ENCODE data around the gene LEF1. TPM values are rescaled to one million over a fixed set of nuclear protein-coding genes. Genes with fewer than 3 reads are reported as not detected.

Gene LEF1
- total RNA-seq, 1 experiment from 2014 or later = 22.3 TPM

- CTCF ChIA-PET = interaction anchor here (1.0 kb wide), 1 partner anchor 220 kb away, joined by 3 read pairs; no protein-coding TSS in a partner anchor
- intact Hi-C loops (cut with micrococcal nuclease; ENCODE audit: unreplicated experiment) = no loop called here
- DNase-seq = no peak
- no peak overlapping the region for H3K4me3 ChIP-seq (ENCODE audit: low read depth, low read length)
- Mint-ChIP-seq H3K36me3 (ENCODE audit: insufficient read depth, unreplicated experiment) (no peaks in the 10 kb centered on the region), H3K9me3 (ENCODE audit: unreplicated experiment) (no peaks in the 10 kb centered on the region), H3K27ac (ENCODE audit: unreplicated experiment) (no peak overlapping the region), H3K4me3 (ENCODE audit: unreplicated experiment) (no peak overlapping the region), H3K4me1 (ENCODE audit: low read depth, unreplicated experiment) (no peaks in the 10 kb centered on the region), H3K27me3 (ENCODE audit: insufficient read depth, unreplicated experiment) (peaks cover 3% of the 10 kb centered on the region)
- no TSS peak for BruUV-seq (replicated peaks)
- H3K4me1 ChIP-seq = no peaks in the 10 kb centered on the region
- TF ChIP-seq CTCF (IDR thresholded peaks at IDR 0.05; ENCODE audit: insufficient read depth in 1 of 2, low read depth in 1 of 2, low read length in 1 of 2, severe bottlenecking in 1 of 2, unreplicated experiment in 1 of 2) = no peak
- H3K27me3 ChIP-seq (replicated peaks; ENCODE audit: control insufficient read depth, insufficient read depth, low read length) = no peaks in the 10 kb centered on the region
- H3K36me3 ChIP-seq (ENCODE audit: control insufficient read depth, insufficient read depth, low read length) = no peaks in the 10 kb centered on the region
- H3K9me3 ChIP-seq = no peaks in the 10 kb centered on the region
- POLR2A ChIA-PET = no interaction called here
Observed at GRCh38 chr4:108080747-108081146, 88.0 kb downstream of the LEF1 start.

GRCh38 chr4:108078024-108078733, 90.6 kb downstream of the LEF1 start:
- TF ChIP-seq CTCF (IDR thresholded peaks at IDR 0.05; ENCODE audit: insufficient read depth in 1 of 2, low read depth in 1 of 2, low read length in 1 of 2, severe bottlenecking in 1 of 2, unreplicated experiment in 1 of 2) = no peak
- no peaks in the 10 kb centered on the region for H3K4me1 Mint-ChIP-seq (ENCODE audit: low read depth, unreplicated experiment)
- H3K36me3 Mint-ChIP-seq (ENCODE audit: insufficient read depth, unreplicated experiment) = no peaks in the 10 kb centered on the region
- Histone ChIP-seq H3K27me3 (replicated peaks; ENCODE audit: control insufficient read depth, insufficient read depth, low read length) (no peaks in the 10 kb centered on the region), H3K9me3 (no peaks in the 10 kb centered on the region), H3K36me3 (ENCODE audit: control insufficient read depth, insufficient read depth, low read length) (no peaks in the 10 kb centered on the region), H3K4me1 (no peaks in the 10 kb centered on the region), H3K4me3 (ENCODE audit: low read depth, low read length) (no peak overlapping the region)
- no peak for DNase-seq
- no peak overlapping the region for H3K27ac Mint-ChIP-seq (ENCODE audit: unreplicated experiment)
- intact Hi-C loops (cut with micrococcal nuclease; ENCODE audit: unreplicated experiment) = no loop called here
- H3K9me3 Mint-ChIP-seq (ENCODE audit: unreplicated experiment) = no peaks in the 10 kb centered on the region
- ChIA-PET CTCF (no interaction called here), POLR2A (no interaction called here)
- BruUV-seq (replicated peaks) = no TSS peak
- H3K27me3 Mint-ChIP-seq (ENCODE audit: insufficient read depth, unreplicated experiment) = peaks cover 3% of the 10 kb centered on the region
- H3K4me3 Mint-ChIP-seq (ENCODE audit: unreplicated experiment) = no peak overlapping the region

- H3K27me3 Mint-ChIP-seq (ENCODE audit: insufficient read depth, unreplicated experiment) = no peaks in the 10 kb centered on the region
- H3K4me1 ChIP-seq = no peaks in the 10 kb centered on the region
- no peak overlapping the region for H3K27ac Mint-ChIP-seq (ENCODE audit: unreplicated experiment)
- no peaks in the 10 kb centered on the region for H3K9me3 Mint-ChIP-seq (ENCODE audit: unreplicated experiment)
- no peak overlapping the region for H3K4me3 ChIP-seq (ENCODE audit: low read depth, low read length)
- CTCF ChIA-PET = no interaction called here
- no peaks in the 10 kb centered on the region for H3K36me3 Mint-ChIP-seq (ENCODE audit: insufficient read depth, unreplicated experiment)
- intact Hi-C loops (cut with micrococcal nuclease; ENCODE audit: unreplicated experiment) = no loop called here
- H3K4me3 Mint-ChIP-seq (ENCODE audit: unreplicated experiment) = no peak overlapping the region
- no peak for DNase-seq
- H3K4me1 Mint-ChIP-seq (ENCODE audit: low read depth, unreplicated experiment) = no peaks in the 10 kb centered on the region
- no peak for TF ChIP-seq CTCF (IDR thresholded peaks at IDR 0.05; ENCODE audit: insufficient read depth in 1 of 2, low read depth in 1 of 2, low read length in 1 of 2, severe bottlenecking in 1 of 2, unreplicated experiment in 1 of 2)
- no peaks in the 10 kb centered on the region for H3K36me3 ChIP-seq (ENCODE audit: control insufficient read depth, insufficient read depth, low read length)
- no peaks in the 10 kb centered on the region for H3K9me3 ChIP-seq
- H3K27me3 ChIP-seq (replicated peaks; ENCODE audit: control insufficient read depth, insufficient read depth, low read length) = no peaks in the 10 kb centered on the region
- BruUV-seq (replicated peaks) = no TSS peak
- POLR2A ChIA-PET = no interaction called here
Observed at GRCh38 chr4:108072300-108072699, 96.4 kb downstream of the LEF1 start.
